Motor neuron (in vitro differentiated cells): ENCODE results near the gene CCDC141. TPM values are rescaled to one million over a fixed set of nuclear protein-coding genes. Genes with fewer than 3 reads are reported as not detected.
"Not testable (repeated sequence)": the region's sequence is repeated elsewhere in the genome, so short reads cannot be mapped to it uniquely, and the experiment has no call there.

Experiments
- ATAC-seq, 8 experiments: fragments of 200-7000 bp; cut with Tn5 transposase; replicated peaks in 6 of 8; 2 replicates each; pipeline ENCODE4 v1.8.0; 2021; ENCODE audit warnings: mild to moderate bottlenecking in 8 of 8, moderate library complexity in 8 of 8
- H3K27ac ChIP-seq, 2 donors: fragments of 250-450 bp; sonication (Bioruptor Pico); 2 replicates each; pipeline ENCODE4 v1.9.0; 2021; ENCODE audit warnings: antibody characterized with exemption in 2 of 2, mild to moderate bottlenecking in 2 of 2, moderate library complexity in 1 of 2
- H3K4me1 ChIP-seq, 2 donors: fragments of 250-450 bp; sonication (Bioruptor Pico); replicated peaks in 1 of 2; 2 replicates each; pipeline ENCODE4 v1.6.1; 2021; ENCODE audit warnings: antibody characterized with exemption in 2 of 2, mild to moderate bottlenecking in 2 of 2, moderate library complexity in 1 of 2
- H3K4me3 ChIP-seq, 5 donors: fragments of 250-450 bp; sonication (Bioruptor Pico); 2 replicates each; pipeline ENCODE4 v1.9.0; 2021; ENCODE audit warnings: antibody characterized with exemption in 5 of 5, mild to moderate bottlenecking in 5 of 5, moderate library complexity in 4 of 5
- WGBS, 10 experiments: fragments of 450-650 bp; shearing (Covaris generic); methylation state at CpG; one replicate each; pipeline ENCODE4 v1.0.0; 2022; 5-methylcytosine and 5-hydroxymethylcytosine counted together
- in situ Hi-C, 9 experiments: fragments of 400-800 bp; cut with MboI; loops; one replicate each; pipeline ENCODE4 v1.15.0; 2021; ENCODE audit warnings: low sequenced_read_pairs in 9 of 9, low pct_unique_long_range_greater_than_20kb in 2 of 9; ENCODE audit not compliant: unreplicated experiment in 9 of 9
- total RNA-seq, 8 experiments: library from RNA; unstranded; fragments of 300-600 nt; gene quantifications; 2 replicates each; pipeline versions ENCODE4 v1.2.3 to v1.2.4, GENCODE V29; 2022

CCDC141 gene
- total RNA-seq, 8 experiments from 2014 or later: under 0.01 to 0.38 (median 0.17) TPM; not detected in 2

GRCh38 chr2:179024445-179024844 is 25.5 kb downstream of the CCDC141 start:
- Histone ChIP-seq H3K4me3 (no peak overlapping the region), H3K4me1 (no peaks in the 10 kb centered on the region), H3K27ac (no peak overlapping the region)
- no peak for ATAC-seq
- in situ Hi-C loops: loop anchor here in 1 of 9 experiments (25.0 kb wide), 1 partner anchor 112 kb away; no protein-coding TSS in a partner anchor
- WGBS, 10 experiments: 55 to 100% (median 83%) methylated on average over 1 to 2 of the region's 2 CpGs; no CpG with 5 or more reads in 3 of the 10 experiments

DNA sequence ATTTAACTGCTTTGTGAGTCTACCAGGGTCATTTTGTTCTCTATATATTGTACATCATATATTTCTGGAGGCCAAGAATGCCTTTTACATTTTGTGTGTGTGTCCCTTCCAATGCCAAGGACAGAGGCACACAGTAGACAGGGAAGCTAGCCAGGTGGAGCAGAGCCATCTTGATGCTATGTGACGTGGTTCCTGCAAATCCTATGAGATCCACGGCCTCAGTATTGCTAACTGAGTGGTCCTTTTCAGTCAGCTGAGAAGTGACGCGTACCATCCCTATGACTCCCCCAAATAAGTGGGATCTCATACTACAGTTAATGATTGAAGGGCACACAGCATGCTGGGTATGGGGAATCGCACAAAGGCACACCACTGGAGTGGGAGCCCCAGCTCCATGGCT is 27.3 kb downstream of the CCDC141 start:
- no peak for ATAC-seq
- in situ Hi-C loops: loop anchor here in 1 of 9 experiments (25.0 kb wide), 1 partner anchor 110 kb away; no protein-coding TSS in a partner anchor
- WGBS, 10 experiments: 50 to 100% (median 92%) methylated on average over 2 to 4 of the region's 5 CpGs; no CpG with 5 or more reads in 4 of the 10 experiments
- H3K27ac ChIP-seq: no peak overlapping the region
- no peak overlapping the region for H3K4me3 ChIP-seq
- H3K4me1 ChIP-seq: no peaks in the 10 kb centered on the region

GRCh38 chr2:179021258-179021657 is 28.7 kb downstream of the CCDC141 start:
- no peak for ATAC-seq
- Histone ChIP-seq H3K4me1 (no peaks in the 10 kb centered on the region), H3K4me3 (no peak overlapping the region), H3K27ac (no peak overlapping the region)
- 17 to 80% (median 53%) methylated on average over 1 to 2 of the region's 2 CpGs; no CpG with 5 or more reads in 1 of the 10 experiments for WGBS, 10 experiments
- in situ Hi-C loops: loop anchor here in 1 of 9 experiments (25.0 kb wide), 1 partner anchor 109 kb away; no protein-coding TSS in a partner anchor

DNA sequence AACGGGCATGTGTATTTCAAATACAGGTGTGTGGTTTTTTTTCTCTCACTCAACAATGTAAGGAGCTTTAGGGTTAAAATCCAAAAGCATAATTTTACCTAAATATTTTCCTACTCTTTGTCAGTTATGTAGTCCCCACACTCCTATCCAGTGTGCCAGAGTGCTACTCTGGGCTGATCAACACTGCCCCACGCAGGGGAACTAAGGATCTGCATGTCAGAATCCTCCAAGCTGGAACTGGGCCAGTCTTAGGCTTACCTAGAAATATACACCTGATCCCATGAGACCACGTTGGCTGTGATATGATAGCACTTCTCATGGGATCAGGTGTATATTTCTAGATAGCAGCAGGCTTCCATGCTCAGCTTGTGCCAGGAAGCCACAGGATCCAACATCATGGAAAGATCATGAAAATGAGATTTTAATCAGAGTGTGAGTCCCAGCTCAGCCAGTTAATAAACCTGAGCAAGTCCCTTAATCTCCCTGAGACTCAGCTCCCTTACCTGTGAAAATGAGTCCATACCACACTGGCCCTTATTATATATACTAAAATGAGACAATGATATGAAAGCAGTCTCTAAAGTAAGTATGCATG is 29.7 kb downstream of the CCDC141 start:
- WGBS, 10 experiments: 0 to 71% (median 33%) methylated on average over 1 to 3 of the region's 3 CpGs; no CpG with 5 or more reads in 3 of the 10 experiments
- Histone ChIP-seq H3K4me1 (no peaks in the 10 kb centered on the region), H3K4me3 (no peak overlapping the region), H3K27ac (no peak overlapping the region)
- ATAC-seq: peak in 3 of 8 experiments; percentile 71 to 89 (median 81)
- in situ Hi-C loops: loop anchor here in 1 of 9 experiments (25.0 kb wide), 1 partner anchor 108 kb away; no protein-coding TSS in a partner anchor

GRCh38 chr2:179019260-179019659 is 30.7 kb downstream of the CCDC141 start:
- no peak for ATAC-seq
- H3K27ac ChIP-seq: no peak overlapping the region
- H3K4me3 ChIP-seq: no peak overlapping the region
- in situ Hi-C loops: loop anchor here in 1 of 9 experiments (25.0 kb wide), 1 partner anchor 107 kb away; no protein-coding TSS in a partner anchor
- WGBS, 10 experiments: 33 to 95% (median 86%) methylated on average over 2 to 5 of the region's 5 CpGs
- no peaks in the 10 kb centered on the region for H3K4me1 ChIP-seq

- Histone ChIP-seq H3K4me3 (no peak overlapping the region), H3K4me1 (no peaks in the 10 kb centered on the region), H3K27ac (no peak overlapping the region)
- ATAC-seq: no peak
- 27 to 94% (median 80%) methylated on average over 1 to 3 of the region's 3 CpGs; no CpG with 5 or more reads in 1 of the 10 experiments for WGBS, 10 experiments
- in situ Hi-C loops: loop anchor here in 1 of 9 experiments (25.0 kb wide), 1 partner anchor 106 kb away; no protein-coding TSS in a partner anchor
These were observed 32.1 kb downstream of the CCDC141 start for GRCh38 chr2:179017773-179018357.

- 0 to 93% (median 69%) methylated on average over 1 to 3 of the region's 3 CpGs for WGBS, 10 experiments
- not testable (repeated sequence) for ATAC-seq, H3K4me1 ChIP-seq, H3K27ac ChIP-seq, H3K4me3 ChIP-seq
- in situ Hi-C loops: loop anchor here in 1 of 9 experiments (25.0 kb wide), 1 partner anchor 102 kb away; no protein-coding TSS in a partner anchor
These were observed 35.7 kb downstream of the CCDC141 start for GRCh38 chr2:179014189-179014588.

DNA sequence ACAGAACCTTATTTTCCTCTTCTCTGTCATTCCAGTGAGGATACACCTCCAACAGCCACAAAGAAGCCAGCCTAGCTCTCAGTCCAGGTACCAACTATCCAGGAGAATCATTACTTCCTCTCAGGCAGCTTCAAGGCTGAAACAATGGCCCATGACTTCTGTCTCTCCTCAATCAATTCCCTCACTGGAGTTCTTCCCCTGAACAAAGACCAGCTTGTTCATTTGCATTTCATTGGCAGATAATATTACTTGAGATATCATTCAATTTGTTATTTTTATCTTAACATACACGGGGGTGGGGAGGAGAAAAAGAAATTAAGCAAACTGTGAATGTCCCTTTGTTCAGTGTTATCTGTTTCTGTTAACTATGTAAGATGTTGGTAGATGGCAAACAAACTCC is 44.0 kb downstream of the CCDC141 start:
- Histone ChIP-seq H3K4me3 (no peak overlapping the region), H3K4me1 (no peaks in the 10 kb centered on the region), H3K27ac (no peak overlapping the region)
- in situ Hi-C loops: loop anchor here in 1 of 9 experiments (25.0 kb wide), 1 partner anchor 94 kb away; no protein-coding TSS in a partner anchor
- WGBS, 10 experiments: 0 to 80% (median 60%) methylated on average over 1 of the region's 1 CpG; no CpG with 5 or more reads in 1 of the 10 experiments
- ATAC-seq: no peak

GRCh38 chr2:178999476-178999875 is 50.5 kb downstream of the CCDC141 start:
- ATAC-seq: no peak
- in situ Hi-C loops: no loop called here
- 32 to 100% (median 66%) methylated on average over 1 to 4 of the region's 4 CpGs for WGBS, 10 experiments
- Histone ChIP-seq H3K4me3 (no peak overlapping the region), H3K4me1 (no peaks in the 10 kb centered on the region), H3K27ac (no peak overlapping the region)

GRCh38 chr2:178998539-178998938 is 51.4 kb downstream of the CCDC141 start:
- WGBS, 10 experiments: 12 to 100% (median 67%) methylated on average over 1 to 2 of the region's 2 CpGs; no CpG with 5 or more reads in 1 of the 10 experiments

GRCh38 chr2:178997477-178997876 is 52.5 kb downstream of the CCDC141 start:
- Histone ChIP-seq H3K4me1 (no peaks in the 10 kb centered on the region), H3K27ac (no peak overlapping the region), H3K4me3 (no peak overlapping the region)
- no peak for ATAC-seq
- in situ Hi-C loops: no loop called here
- 20 to 83% (median 80%) methylated on average over 1 to 2 of the region's 2 CpGs; no CpG with 5 or more reads in 4 of the 10 experiments for WGBS, 10 experiments

More at GRCh38 chr2:178998539-178998938, 51.4 kb downstream of the CCDC141 start:
- in situ Hi-C loops: no loop called here
- Histone ChIP-seq H3K27ac (no peak overlapping the region), H3K4me1 (no peaks in the 10 kb centered on the region), H3K4me3 (no peak overlapping the region)
- no peak for ATAC-seq

DNA sequence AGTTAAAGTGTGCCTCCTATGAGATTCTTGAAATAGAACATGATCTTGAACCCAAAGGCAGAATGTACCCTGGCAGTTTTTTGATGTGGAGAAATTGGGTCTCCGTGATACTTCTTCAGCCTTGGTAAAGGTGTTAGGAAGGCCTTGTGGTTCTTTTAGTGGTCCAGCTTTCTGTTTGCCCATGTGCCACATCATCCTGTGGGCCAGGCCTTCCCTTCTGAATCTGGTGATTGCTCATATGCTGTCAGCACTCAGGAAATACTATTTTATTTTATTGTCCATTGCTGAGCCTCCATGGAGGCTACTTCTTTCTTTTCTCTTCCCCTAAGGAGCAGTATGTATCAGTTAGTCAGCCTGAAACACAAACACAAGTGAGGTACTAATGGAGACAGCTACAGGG is 52.9 kb downstream of the CCDC141 start:
- Histone ChIP-seq H3K27ac (no peak overlapping the region), H3K4me1 (no peaks in the 10 kb centered on the region), H3K4me3 (no peak overlapping the region)
- no peak for ATAC-seq
- in situ Hi-C loops: no loop called here
- WGBS, 10 experiments: 0 to 100% (median 79%) methylated on average over 1 of the region's 1 CpG; no CpG with 5 or more reads in 4 of the 10 experiments

DNA sequence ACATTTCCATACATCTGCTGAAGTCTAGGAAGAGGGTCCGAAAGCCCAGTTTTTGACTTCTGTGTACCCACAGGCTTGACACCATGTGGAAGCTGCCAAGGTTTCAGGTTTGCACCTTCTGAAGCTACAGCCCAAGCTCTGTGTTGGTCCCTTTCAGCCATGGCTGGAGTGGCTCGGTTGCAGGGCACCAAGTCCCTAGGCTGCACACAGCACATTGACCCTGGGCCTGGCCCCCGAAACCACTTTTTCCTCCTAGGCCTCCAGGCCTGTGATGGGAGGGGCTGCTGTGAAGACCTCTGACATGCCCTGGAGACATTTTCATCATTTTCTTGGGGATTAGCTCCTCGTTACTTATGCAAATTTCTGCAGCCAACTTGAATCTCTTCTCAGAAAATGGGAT is 55.7 kb downstream of the CCDC141 start:
- H3K4me1 ChIP-seq: no peaks in the 10 kb centered on the region
- 29 to 94% (median 63%) methylated on average over 1 to 3 of the region's 4 CpGs; no CpG with 5 or more reads in 4 of the 10 experiments for WGBS, 10 experiments
- ATAC-seq: no peak
- no peak overlapping the region for H3K4me3 ChIP-seq
- H3K27ac ChIP-seq: no peak overlapping the region
- in situ Hi-C loops: no loop called here
